HG02798 (cell line): Measurements from ENCODE around the gene ANKRD29.
"Not testable (repeated sequence)": the region's sequence is repeated elsewhere in the genome, so short reads cannot be mapped to it uniquely, and the experiment has no call there.

Source experiments
- ATAC-seq: cut with Tn5 transposase; IDR thresholded peaks from one replicate; pipeline ENCODE4 v1.9.1; 2021; ENCODE audit warnings: mild to moderate bottlenecking; ENCODE audit not compliant: unreplicated experiment, poor library complexity

The ANKRD29 gene

DNA sequence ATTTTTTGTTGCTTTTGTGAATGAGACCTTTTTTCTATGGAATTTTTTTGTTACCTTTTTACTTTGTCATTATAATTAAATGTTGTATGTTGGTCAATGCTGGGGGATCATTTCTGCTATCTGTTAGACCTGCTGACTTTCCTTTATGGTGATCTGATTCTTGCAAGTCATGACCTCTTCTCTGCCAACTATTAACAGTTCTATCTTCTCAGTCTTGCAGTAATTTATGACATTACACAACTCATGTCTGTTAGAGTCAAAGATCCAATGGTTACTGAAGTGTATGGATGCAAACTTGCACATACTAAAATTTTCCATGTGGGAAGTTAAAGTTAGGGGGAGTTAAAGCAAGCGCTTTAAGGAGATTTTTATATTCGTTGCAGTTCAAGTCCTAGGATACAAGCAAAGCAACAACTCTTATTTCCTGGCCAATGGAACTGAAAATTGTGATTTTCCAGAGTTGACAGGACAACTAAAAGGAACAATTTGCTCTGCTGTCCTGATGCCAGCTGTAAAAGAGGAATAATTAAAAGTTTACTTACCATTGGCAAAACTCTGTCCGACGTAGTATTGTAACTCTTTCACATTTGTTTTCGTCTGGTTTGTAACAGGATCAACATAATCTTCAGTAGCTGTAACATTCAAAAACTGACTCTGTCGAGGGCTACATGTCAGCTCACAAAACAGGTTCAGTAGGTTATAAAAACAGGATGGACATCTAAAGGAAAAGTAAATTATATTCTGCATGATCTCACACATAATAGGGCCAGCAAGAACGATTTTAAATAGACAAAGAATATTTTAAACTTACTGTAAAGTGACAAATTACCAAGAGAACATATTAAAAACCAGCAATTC lies 94.2 kb downstream of the ANKRD29 start:
- no peak for ATAC-seq

DNA sequence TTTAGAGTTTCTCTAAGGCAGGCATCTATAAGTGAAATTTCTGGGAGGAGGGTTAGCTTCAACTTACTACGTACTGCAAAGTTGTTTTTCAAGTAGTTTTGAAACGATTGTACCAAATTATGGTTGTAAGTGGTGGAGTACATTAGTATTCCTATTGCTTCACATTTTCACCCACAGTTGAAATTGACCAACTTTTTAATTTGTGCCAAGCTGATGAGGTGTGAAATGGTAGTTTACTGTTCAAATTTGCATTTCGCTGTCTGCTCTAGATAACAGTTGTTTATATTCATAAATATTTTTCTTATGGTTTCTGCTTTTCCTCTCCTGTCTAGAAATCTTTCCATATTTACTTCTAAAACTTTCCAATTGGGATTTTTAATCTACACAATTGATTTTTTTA lies 95.0 kb downstream of the ANKRD29 start:
- ATAC-seq, result no peak

DNA sequence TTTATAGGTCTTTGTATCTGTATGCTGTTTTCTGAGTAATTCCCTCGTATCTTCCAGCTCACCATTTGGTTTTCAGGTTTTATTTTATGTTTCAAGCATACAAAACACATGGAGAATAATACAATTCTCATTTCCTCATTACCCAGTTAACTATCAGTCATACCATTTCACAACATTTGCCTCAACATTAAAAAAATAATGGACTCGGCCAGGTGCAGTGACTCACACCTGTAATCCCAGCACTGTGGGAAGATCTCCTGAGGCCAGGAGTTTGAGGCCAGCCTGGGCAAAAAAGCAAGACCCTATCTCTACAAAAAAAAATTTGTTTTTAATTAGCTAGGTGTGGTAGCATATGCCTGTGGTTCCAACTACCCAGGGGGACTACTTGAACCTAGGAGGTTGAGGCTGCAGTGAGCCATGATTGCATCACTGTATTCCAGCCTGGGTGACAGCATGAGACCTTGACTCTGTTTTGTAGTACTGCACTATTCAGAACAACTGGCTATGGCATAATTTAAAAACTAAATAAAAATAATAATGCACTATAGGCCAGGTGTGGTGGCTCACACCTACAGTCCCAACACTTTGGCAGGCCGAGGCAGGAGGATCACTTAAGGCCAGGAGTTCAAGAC lies 96.7 kb downstream of the ANKRD29 start:
- no peak for ATAC-seq

DNA sequence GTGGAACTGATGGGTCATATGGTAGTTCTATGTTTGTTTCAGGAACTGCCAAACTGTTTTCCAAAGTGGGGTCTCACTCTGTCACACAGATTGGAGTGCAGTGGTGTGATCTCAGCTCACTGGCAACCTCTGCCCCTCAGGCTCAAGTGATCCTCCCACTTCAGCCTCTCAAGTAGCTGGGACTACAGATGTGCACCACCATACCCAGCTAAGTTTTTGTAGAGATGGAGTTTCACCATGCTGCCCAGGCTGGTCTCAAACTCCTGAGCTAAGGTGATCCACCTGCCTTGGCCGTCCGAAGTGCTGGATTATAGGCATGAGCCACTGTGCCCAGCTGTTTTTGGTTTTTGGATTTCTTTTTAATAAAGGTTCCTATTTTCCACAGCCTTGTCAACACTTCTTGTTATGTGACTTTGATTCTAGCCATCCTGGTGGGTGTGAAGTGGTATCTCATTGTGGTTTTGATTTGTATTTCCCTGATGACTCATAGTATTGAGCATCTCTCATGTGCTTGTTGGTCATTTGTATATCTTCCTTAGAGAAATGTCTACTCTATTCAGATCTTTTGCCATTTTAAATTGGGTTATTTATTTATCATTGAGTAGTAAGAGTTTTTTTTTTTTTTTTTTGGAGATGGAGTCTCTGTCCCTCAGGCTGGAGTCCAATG lies 99.2 kb downstream of the ANKRD29 start:
- ATAC-seq, result no peak

DNA sequence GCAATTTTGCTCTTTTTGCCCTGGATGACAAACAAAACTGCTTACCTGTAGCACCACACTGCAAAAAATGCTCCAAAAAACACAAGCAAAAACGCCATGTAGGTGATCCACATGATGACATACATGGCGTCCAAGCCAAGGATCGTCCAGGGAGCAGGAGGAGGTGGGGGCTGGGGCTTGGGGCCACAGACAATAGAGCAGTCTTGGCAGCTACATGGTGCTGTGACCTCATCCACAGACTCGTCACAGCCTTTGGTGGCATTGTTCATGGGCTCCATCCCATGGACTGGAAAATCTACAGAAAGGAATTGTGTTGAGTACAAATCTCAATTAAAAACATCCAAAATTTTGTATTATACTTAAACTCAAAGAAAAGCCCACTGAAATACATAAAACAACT lies 102.5 kb downstream of the ANKRD29 start:
- ATAC-seq, result no peak

DNA sequence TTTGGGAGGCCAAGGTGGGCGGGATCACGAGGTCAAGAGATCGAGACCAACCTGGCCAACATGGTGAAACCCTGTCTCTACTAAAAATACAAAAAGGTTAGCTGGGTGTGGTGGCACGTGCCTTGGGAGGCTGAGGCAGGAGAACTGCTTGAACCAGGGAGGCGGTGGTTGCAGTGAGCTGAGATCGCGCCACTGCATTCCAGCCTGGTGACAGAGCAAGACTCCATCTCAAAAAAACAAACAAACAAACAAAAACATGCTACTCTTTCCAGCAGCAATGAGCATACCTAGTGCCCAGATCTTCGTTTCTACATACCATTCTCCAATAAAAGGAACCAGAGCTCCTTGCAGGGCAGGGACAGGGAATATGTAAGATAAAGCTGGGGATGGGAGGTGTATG lies 105.2 kb downstream of the ANKRD29 start:
- not testable (repeated sequence) for ATAC-seq

DNA sequence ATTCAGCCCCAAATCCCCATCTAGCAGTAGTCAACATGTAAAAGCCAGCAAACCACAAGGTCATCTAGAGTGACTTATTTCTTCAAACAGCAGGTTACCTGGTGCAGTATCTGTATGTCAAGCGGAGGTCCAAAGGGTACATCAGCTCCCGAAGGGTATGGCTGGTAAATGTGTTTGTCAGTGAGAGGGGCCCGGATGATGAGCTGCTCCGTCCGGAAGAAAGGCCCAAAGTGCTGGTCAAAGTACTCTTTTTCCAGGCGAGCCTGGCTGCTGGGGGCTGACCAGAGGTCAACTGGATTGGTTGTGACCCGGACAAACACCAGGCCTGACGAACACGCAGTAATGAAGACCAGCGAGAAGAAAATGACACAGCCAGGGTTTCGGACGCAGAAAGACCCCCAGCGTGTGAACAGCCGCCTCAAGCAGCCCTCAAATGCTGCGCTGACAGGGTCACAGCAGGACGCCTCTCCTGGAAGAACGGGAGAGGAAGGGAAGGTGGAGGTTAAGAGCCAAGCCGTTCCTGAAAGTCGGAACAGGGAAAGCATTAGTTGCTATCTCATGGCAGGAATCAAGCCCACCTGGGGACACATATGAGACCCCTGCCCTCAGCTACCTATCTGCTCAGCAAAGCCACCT lies 106.4 kb downstream of the ANKRD29 start:
- ATAC-seq, result no peak

DNA sequence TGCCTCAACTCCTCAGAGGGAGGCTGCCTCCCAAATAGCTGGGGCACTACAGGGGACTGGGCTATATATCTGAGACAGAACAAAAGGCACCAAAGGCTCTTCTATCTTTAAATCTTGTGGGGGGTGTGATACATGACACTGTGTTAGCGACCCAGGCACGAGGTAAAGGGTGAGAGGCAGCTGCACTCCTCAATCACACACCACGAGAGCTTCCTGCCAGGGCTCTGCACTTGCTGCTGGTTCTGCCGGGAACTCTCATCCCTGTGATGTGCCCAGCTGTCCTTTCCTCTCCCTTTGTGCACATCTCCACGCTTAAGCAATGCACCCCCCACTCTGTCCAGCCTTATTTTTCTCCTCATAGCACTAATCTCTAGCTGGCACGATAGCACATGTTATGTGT lies 108.8 kb downstream of the ANKRD29 start:
- no peak for ATAC-seq

DNA sequence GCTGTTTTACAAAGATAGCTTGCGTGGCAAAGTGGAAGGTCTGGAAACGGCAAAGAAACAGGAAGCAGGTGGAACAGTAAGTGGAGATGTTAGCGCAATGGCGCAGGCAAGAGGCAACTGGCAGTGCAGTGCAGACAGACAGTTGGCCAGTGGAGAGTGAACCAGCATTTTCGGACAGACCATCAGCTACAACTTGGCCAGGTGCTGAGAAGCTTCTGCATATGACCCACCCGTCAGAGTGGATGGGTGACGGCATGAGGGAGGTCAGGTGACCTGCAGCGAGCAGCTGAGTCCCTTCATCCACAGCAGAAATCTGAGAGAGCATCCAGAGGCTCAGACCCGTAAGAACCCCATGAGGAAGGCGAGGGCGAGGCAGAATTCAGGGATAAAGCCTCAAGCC lies 110.2 kb downstream of the ANKRD29 start:
- ATAC-seq, result no peak

DNA sequence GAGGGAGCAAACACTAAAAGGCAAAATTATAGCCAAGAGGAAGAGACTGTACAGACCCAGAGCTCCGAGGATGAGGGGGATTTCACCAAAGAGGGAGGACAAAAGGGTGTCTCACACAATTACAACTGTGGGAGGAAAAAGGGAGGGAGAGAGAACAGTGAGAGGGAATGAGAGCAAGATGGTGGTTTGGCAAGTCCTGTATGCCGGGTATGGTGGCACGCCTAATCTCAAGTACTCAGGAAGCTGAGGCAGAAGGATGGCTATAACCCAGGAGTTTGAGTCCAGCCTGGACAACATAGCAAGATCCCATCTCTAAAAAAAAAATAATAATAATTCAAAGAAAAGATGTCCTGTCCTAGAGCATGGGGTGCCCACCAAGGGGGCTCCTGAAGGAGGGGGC lies 110.7 kb downstream of the ANKRD29 start:
- ATAC-seq, result no peak

DNA sequence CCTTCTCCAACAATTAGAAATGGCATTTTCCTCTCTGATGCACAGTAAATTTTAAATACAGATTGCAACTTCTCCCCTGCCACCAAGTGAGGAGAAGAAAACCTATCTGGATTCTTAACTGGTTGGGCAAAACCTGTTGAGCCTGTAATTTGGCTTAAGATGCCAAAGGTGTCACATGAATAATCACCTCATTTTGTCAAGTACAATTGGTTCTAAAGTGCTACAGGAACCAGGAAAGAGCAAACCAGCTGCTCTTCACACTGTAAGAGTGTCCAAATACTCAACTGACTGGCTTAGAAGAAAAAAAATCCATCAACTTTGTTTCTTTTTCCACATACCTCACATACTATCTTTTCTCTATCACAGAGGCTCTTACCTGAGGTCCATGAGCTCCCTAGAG lies 111.8 kb downstream of the ANKRD29 start:
- no peak for ATAC-seq
